ENCODE results near the gene GSDMA.

GRCh38 chr17:40019140-40019991 lies 56.6 kb downstream of the GSDMA start:
- TF ChIP-seq CTCF (IDR thresholded peaks at IDR 0.05) (no peak), POLR2A (IDR thresholded peaks at IDR 0.05) (no peak), POLR2AphosphoS5 (IDR thresholded peaks at IDR 0.05; ENCODE audit: insufficient read depth in 1 of 2, low read depth in 1 of 2) (peak in 1 of 2 donors; percentile 57)

Data from vagina (tissue), 2 donors.